Fibroblast of villous mesenchyme (primary cell): Measurements from ENCODE around the gene KCNMA1. TPM values are rescaled to one million over a fixed set of nuclear protein-coding genes. Genes with fewer than 3 reads are reported as not detected.
A peak's percentile ranks its signal among the peaks of the same experiment; 100 is the strongest.

Source experiments
- DNase-seq: peaks from one replicate; pipeline ENCODE4 v3.0.0-alpha.2; 2010; ENCODE audit warnings: low read depth
- H3K4me3 ChIP-seq: 2 replicates; pipeline ENCODE4 v1.5.1; 2011; ENCODE audit warnings: low read depth, mild to moderate bottlenecking, low read length
- CTCF ChIP-seq: IDR thresholded peaks from 2 replicates; pipeline ENCODE4 v1.5.1; 2012; ENCODE audit warnings: low read depth, mild to moderate bottlenecking, low read length; ENCODE audit not compliant: insufficient read depth
- total RNA-seq: library from RNA; depleted of rRNA; stranded (reverse); fragments of >200 nt; gene quantifications from 2 replicates; pipeline ENCODE4 v1.2.3, GENCODE V29; 2012

The KCNMA1 gene
- total RNA-seq, 1 donor, result 36.7 TPM

- TF ChIP-seq CTCF, result no peak
- no peak for DNase-seq
- no peak overlapping the region for H3K4me3 ChIP-seq
Observed at GRCh38 chr10:77588886-77589285, 48.7 kb downstream of the KCNMA1 start.

- TF ChIP-seq CTCF, result peak; percentile 4
- no peak overlapping the region for H3K4me3 ChIP-seq
- DNase-seq, result no peak
Observed at GRCh38 chr10:77587416-77587790, 50.2 kb downstream of the KCNMA1 start.

GRCh38 chr10:77586719-77587415 is 50.7 kb downstream of the KCNMA1 start:
- TF ChIP-seq CTCF, result peak; percentile 12

GRCh38 chr10:77584938-77585337 is 52.7 kb downstream of the KCNMA1 start:
- no peak overlapping the region for H3K4me3 ChIP-seq
- no peak for DNase-seq
- TF ChIP-seq CTCF, result no peak

More at GRCh38 chr10:77586719-77587415, 50.7 kb downstream of the KCNMA1 start:
- no peak overlapping the region for H3K4me3 ChIP-seq
- DNase-seq, result peak; percentile 99

- no peak for DNase-seq
- H3K4me3 ChIP-seq, result no peak overlapping the region
- no peak for TF ChIP-seq CTCF
Observed at GRCh38 chr10:77583527-77583926, 54.1 kb downstream of the KCNMA1 start.

GRCh38 chr10:77582710-77583115 is 54.9 kb downstream of the KCNMA1 start:
- peak; percentile 59 for DNase-seq
- no peak for TF ChIP-seq CTCF
- H3K4me3 ChIP-seq, result no peak overlapping the region

- H3K4me3 ChIP-seq, result no peak overlapping the region
- DNase-seq, result no peak
- TF ChIP-seq CTCF, result no peak
Observed at GRCh38 chr10:77581738-77582137, 55.9 kb downstream of the KCNMA1 start.
